MCF 10A (cell line): ENCODE measurements around the gene PLCB1. TPM values are rescaled to one million over a fixed set of nuclear protein-coding genes. Genes with fewer than 3 reads are reported as not detected.

Experiments
- Bru-seq: library from RNA; stranded (reverse); fragments of 400-500 nt; gene quantifications from one replicate; lab custom pipeline; 2021; lab: Mats Ljungman, UMichigan
- BruChase-seq, 2 experiments: library from RNA; stranded (reverse); fragments of 400-500 nt; gene quantifications; one replicate each; lab custom pipeline; 2021; lab: Mats Ljungman, UMichigan
- BruUV-seq: library from RNA; stranded (reverse); fragments of 400-500 nt; replicated peaks from 2 replicates; lab custom pipeline; 2021; lab: Mats Ljungman, UMichigan
- CTCF ChIA-PET: fragments of 300-600 bp; sonication (Branson Sonifier 250); formaldehyde crosslinking; extraction: SDS; loops from one replicate; lab custom pipeline; 2021; ENCODE audit warnings: antibody characterized with exemption, inconsistent platforms; lab: Yijun Ruan, JAX
- POLR2A ChIA-PET: fragments of 300-600, 350-650 bp; sonication (Branson Sonifier 250); formaldehyde crosslinking; extraction: SDS; loops from one replicate; lab custom pipeline; 2020; ENCODE audit warnings: antibody characterized with exemption, inconsistent platforms; lab: Yijun Ruan, JAX
- DNase-seq: peaks from one replicate; pipeline ENCODE4 v3.0.0-alpha.2; 2018; ENCODE audit not compliant: unreplicated experiment
- H3K27ac Mint-ChIP-seq: one replicate; pipeline ENCODE4 v1.8.0; 2022; ENCODE audit warnings: mild to moderate bottlenecking, low read depth, mixed read lengths; ENCODE audit not compliant: unreplicated experiment
- H3K27me3 Mint-ChIP-seq: one replicate; pipeline ENCODE4 v1.8.0; 2022; ENCODE audit warnings: mixed read lengths; ENCODE audit not compliant: insufficient read depth, unreplicated experiment
- H3K36me3 Mint-ChIP-seq: one replicate; pipeline ENCODE4 v1.8.0; 2022; ENCODE audit warnings: mild to moderate bottlenecking, moderate library complexity, mixed read lengths; ENCODE audit not compliant: insufficient read depth, unreplicated experiment
- H3K4me1 Mint-ChIP-seq: one replicate; pipeline ENCODE4 v1.8.0; 2022; ENCODE audit warnings: mixed read lengths; ENCODE audit not compliant: insufficient read depth, unreplicated experiment
- H3K4me3 Mint-ChIP-seq: one replicate; pipeline ENCODE4 v1.8.0; 2022; ENCODE audit warnings: mild to moderate bottlenecking, moderate library complexity, mixed read lengths; ENCODE audit not compliant: unreplicated experiment
- H3K9me3 Mint-ChIP-seq: one replicate; pipeline ENCODE4 v1.8.0; 2022; ENCODE audit warnings: mixed read lengths; ENCODE audit not compliant: unreplicated experiment
- intact Hi-C: fragments of 100-400 bp; cut with micrococcal nuclease; formaldehyde crosslinking; loops from 2 replicates; pipeline ENCODE4 v1.14.1; 2022
- long read RNA-seq: library from polyadenylated mRNA; stranded (forward); transcript quantifications from one replicate; pipeline ENCODE4 v2.0.0, GENCODE V29; 2022
- total RNA-seq: library from RNA; stranded (reverse); gene quantifications from 2 replicates; pipeline ENCODE4 v1.2.3, GENCODE V29; 2022
- TF ChIP-seq, protein P1 (sequence below): fragments of 200-600 bp; IDR thresholded peaks from one replicate; pipeline ENCODE4 v1.8.0; 2022; ENCODE audit warnings: antibody characterized with exemption, mild to moderate bottlenecking; ENCODE audit not compliant: unreplicated experiment

The PLCB1 gene
- total RNA-seq, result 5.9 and 8.2 TPM in 2 replicates
- Bru-seq, nascent RNA, result percentile 45 among the genes with signal in this experiment
- BruChase-seq, experiment 1, labeled RNA remaining after a 6-hour chase, result percentile 36 among the genes with signal in this experiment
- BruChase-seq, experiment 2, labeled RNA remaining after a 2-hour chase, result percentile 41 among the genes with signal in this experiment
- long read RNA-seq, partial matches to known transcripts, result 1 of 4 reads
- long read RNA-seq, other reads (novel, unspliced or antisense), result 3 of 4 reads

DNA sequence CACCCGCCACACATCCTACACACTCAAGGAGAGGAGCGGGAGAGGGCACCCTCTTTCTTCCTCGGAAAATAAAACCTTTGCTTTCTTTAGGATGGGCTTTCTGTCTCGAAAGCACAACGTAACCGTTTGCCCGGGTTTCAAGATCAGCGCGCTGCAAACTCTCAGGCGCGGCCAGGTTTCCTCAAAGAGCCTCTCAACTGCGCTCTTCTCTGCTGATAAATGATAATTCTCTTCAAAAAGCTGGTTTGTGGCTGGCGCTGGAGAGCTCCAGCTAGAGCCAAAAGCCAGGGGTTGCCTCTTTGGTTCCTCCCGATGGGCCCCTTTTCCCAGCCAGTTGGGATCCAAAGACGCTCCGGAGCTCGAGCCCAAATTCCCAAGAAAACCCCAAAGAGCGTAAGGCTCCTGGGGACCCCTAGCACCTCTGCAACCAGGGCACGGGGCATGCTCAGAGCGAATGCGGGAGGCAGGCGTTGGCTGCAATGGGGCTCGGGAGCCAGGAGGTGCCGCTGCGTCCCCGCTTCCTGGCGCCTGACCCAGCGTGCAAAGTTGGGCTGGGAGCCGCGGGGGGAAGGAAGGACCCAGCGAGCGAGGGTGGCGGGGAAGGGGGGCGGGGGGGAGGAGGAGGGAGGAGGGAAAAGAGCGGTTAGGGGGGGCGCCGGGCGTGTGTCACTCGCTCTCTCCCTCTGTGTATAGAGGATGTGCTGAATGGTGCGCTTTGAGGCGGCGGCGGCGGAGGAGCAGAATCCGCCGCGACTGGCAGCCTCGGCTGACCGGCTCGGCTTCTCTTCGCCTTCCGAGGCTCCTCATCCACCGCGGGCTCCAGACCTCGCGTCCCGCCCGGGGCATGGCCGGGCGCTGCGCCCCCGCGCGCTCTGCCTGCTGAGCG is at the start of gene PLCB1:
Gene PLCB1, plus strand, starts transcription at position 669 of the 886 bp plus-strand sequence. CDS start 386 bp downstream, outside the sequence.
- intact Hi-C loops, result loop anchor here (1.0 to 5.0 kb wide), 6 partner anchors 89 to 589 kb away; no protein-coding TSS in a partner anchor

DNA sequence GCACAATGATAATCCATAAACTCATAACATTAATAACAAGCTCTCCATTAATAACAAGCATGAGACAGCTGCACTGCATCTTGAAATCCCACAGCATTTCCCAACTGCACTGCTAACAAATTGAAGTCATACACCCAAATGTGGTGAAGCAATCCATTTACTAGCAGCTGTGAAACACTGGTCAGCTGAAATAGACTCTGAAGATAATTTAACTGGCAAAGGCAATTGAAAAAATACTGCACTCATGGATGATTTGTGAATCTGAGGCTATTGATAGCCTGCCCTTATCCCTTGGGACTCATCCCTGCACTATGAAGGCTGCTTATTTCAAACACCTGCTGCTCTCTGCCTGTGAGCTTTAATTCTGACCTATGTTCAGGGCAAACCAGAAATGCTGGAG is 49.1 kb upstream of the PLCB1 start:
- Mint-ChIP-seq H3K9me3 (no peaks in the 10 kb centered on the region), H3K4me1 (peaks cover 19% of the 10 kb centered on the region), H3K36me3 (no peaks in the 10 kb centered on the region), H3K27me3 (no peaks in the 10 kb centered on the region), H3K4me3 (no peak overlapping the region), H3K27ac (peak overlapping the region; percentile 31)
- BruUV-seq, result no TSS peak
- POLR2A ChIA-PET, result interaction anchor here (0.6 to 1.7 kb wide), 7 partner anchors 10 to 331 kb away, joined by 3 to 9 read pairs (median 3); no protein-coding TSS in a partner anchor
- peak; percentile 42 for DNase-seq
- TF ChIP-seq, protein P1, sequence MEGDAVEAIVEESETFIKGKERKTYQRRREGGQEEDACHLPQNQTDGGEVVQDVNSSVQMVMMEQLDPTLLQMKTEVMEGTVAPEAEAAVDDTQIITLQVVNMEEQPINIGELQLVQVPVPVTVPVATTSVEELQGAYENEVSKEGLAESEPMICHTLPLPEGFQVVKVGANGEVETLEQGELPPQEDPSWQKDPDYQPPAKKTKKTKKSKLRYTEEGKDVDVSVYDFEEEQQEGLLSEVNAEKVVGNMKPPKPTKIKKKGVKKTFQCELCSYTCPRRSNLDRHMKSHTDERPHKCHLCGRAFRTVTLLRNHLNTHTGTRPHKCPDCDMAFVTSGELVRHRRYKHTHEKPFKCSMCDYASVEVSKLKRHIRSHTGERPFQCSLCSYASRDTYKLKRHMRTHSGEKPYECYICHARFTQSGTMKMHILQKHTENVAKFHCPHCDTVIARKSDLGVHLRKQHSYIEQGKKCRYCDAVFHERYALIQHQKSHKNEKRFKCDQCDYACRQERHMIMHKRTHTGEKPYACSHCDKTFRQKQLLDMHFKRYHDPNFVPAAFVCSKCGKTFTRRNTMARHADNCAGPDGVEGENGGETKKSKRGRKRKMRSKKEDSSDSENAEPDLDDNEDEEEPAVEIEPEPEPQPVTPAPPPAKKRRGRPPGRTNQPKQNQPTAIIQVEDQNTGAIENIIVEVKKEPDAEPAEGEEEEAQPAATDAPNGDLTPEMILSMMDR, result no peak
- intact Hi-C loops, result no loop called here
- CTCF ChIA-PET, result interaction anchor here (0.6 to 1.4 kb wide), 9 partner anchors 8 to 559 kb away, joined by 3 to 4 read pairs (median 3); no protein-coding TSS in a partner anchor

More for the DNA sequence above, at the start of gene PLCB1:
- no TSS peak for BruUV-seq
- DNase-seq, result peak; percentile 79
- CTCF ChIA-PET, result interaction anchor here (0.5 to 20.6 kb wide), 45 partner anchors 8 to 1767 kb away, joined by 3 to 357 read pairs (median 4); partner anchors contain the start of gene HAO1
- peaks cover 8% of the 10 kb centered on the region for H3K4me1 Mint-ChIP-seq
- POLR2A ChIA-PET, result interaction anchor here (0.9 to 1.0 kb wide), 2 partner anchors 257 to 590 kb away, joined by 3 read pairs; no protein-coding TSS in a partner anchor
- peaks cover 15% of the 10 kb centered on the region for H3K27me3 Mint-ChIP-seq
- TF ChIP-seq, protein P1, result peak; percentile 95
- H3K9me3 Mint-ChIP-seq, result no peaks in the 10 kb centered on the region
- peak within 1 kb of the TSS; percentile 43 for H3K27ac Mint-ChIP-seq
- peak within 1 kb of the TSS; percentile 75 for H3K4me3 Mint-ChIP-seq
- no peaks in the 10 kb centered on the region for H3K36me3 Mint-ChIP-seq

DNA sequence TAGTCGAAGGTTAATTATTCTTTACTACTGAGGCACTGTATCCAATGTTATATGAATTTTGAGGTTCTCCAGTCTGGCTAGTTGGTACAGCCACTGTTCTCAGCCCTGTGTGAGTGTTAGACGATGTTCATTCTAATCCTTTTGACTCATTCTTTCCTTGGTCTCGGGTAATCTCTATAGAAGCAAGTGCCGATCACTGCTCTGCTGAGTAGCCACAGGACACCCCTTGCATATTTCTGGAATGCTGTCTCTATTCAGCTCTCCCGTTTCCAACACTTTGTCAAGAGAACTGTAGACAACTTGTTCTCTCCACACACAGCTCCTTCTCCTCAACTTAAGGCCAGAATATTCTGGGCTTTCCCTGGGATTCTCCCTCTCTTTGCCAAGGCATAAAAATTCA is 42.4 kb upstream of the PLCB1 start:
- H3K27ac Mint-ChIP-seq, result no peak overlapping the region
- CTCF ChIA-PET, result interaction anchor here (0.7 to 1.0 kb wide), 2 partner anchors 11 to 15 kb away, joined by 3 read pairs; no protein-coding TSS in a partner anchor
- no peaks in the 10 kb centered on the region for H3K9me3 Mint-ChIP-seq
- H3K27me3 Mint-ChIP-seq, result peaks cover 10% of the 10 kb centered on the region
- no peak for DNase-seq
- no TSS peak for BruUV-seq
- POLR2A ChIA-PET, result interaction anchor here (0.7 kb wide), 2 partner anchors 53 to 1825 kb away, joined by 3 read pairs; no protein-coding TSS in a partner anchor
- TF ChIP-seq, protein P1, result no peak
- no peak overlapping the region for H3K4me3 Mint-ChIP-seq
- H3K4me1 Mint-ChIP-seq, result peaks cover 4% of the 10 kb centered on the region
- no peaks in the 10 kb centered on the region for H3K36me3 Mint-ChIP-seq
- intact Hi-C loops, result no loop called here
